ENCODE measurements around the gene TSHZ2. TPM values are rescaled to one million over a fixed set of nuclear protein-coding genes. Genes with fewer than 3 reads are reported as not detected.
"Not testable (repeated sequence)": the region's sequence is repeated elsewhere in the genome, so short reads cannot be mapped to it uniquely, and the experiment has no call there.

Gene TSHZ2
- total RNA-seq, 4 donors from 2014 or later = 10.3 to 15.0 (median 12.9) TPM

DNA sequence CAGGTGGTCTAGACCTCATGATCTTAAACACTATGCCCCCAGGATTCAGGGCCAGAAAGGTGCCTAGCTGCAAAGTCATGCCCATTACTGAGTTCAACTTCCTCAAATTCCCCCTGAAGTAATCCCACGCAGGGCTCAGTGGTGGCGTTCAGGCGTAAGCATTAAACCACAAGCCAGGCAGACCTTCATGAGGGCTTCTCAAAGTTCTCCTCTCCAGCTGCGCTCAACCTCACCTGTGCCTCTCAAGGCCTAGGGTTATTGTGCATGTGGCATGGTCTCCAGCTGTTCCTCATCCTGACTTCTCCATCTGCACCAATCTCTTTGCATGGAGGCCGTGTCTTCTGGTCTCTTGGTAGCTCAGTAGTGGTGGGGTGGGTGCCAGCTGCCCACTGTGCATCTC, 113.6 kb downstream of the TSHZ2 start:
- Histone ChIP-seq H3K4me3 (no peak overlapping the region), H3K4me1 (peaks cover 0 to 5% (median 2%) of the 10 kb centered on the region in 4 donors), H3K27ac (replicated peaks in 1 of 4) (no peak overlapping the region), H3K9me3 (no peaks in the 10 kb centered on the region), H3K27me3 (no peaks in the 10 kb centered on the region), H3K36me3 (no peaks in the 10 kb centered on the region)
- no peak for TF ChIP-seq POLR2AphosphoS5 (IDR thresholded peaks at IDR 0.05)
- TF ChIP-seq, protein P1, sequence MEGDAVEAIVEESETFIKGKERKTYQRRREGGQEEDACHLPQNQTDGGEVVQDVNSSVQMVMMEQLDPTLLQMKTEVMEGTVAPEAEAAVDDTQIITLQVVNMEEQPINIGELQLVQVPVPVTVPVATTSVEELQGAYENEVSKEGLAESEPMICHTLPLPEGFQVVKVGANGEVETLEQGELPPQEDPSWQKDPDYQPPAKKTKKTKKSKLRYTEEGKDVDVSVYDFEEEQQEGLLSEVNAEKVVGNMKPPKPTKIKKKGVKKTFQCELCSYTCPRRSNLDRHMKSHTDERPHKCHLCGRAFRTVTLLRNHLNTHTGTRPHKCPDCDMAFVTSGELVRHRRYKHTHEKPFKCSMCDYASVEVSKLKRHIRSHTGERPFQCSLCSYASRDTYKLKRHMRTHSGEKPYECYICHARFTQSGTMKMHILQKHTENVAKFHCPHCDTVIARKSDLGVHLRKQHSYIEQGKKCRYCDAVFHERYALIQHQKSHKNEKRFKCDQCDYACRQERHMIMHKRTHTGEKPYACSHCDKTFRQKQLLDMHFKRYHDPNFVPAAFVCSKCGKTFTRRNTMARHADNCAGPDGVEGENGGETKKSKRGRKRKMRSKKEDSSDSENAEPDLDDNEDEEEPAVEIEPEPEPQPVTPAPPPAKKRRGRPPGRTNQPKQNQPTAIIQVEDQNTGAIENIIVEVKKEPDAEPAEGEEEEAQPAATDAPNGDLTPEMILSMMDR (IDR thresholded peaks at IDR 0.05) = no peak
- TF ChIP-seq POLR2A (IDR thresholded peaks at IDR 0.05; ENCODE audit: low read depth) = no peak
- TF ChIP-seq EP300 (IDR thresholded peaks at IDR 0.05) = no peak
- 88% methylated on average over 5 of the region's 5 CpGs for WGBS
- no peak for DNase-seq (ENCODE audit: extremely low spot score)
- intact Hi-C loops (cut with DNase I) = no loop called here

DNA sequence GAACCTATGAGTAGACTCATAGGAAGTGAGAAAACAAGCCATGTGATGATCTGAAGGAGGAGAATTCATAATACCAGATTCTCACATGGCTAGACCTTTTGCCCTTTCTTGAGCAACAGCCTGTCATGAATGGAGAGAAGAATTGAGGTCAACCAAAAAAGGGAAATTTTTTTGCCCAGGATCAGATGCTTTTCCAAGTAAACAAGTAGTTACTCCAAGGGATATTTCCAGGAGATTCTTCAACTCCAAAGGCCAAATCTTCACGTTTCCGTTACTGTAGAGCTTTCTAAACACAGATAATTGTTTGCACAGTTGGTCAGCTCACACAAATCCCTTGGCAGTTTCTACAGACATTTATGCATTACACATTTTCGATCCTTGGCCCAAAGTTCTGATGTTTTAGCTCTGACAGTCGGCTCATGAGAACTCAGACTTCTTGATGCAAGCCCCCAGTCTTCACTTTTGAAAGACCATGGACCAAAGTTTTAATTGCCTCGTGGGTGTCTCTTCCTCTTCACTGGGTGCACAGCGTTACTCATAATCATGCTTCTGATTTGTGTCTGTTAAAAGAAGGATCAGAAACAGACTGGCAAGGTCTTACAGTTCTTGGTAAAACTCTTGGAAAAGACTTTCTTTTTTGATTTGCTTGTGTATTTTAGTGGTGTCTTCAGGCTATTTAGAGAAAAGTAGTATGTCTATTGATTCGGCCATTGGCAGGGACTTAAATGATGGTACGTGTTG, 115.0 kb downstream of the TSHZ2 start:
- 74% methylated on average over 8 of the region's 8 CpGs for WGBS
- intact Hi-C loops (cut with DNase I) = no loop called here
- H3K4me3 ChIP-seq = no peak overlapping the region
- H3K4me1 ChIP-seq = no peaks in the 10 kb centered on the region
- peak overlapping the region in 2 of 4 donors; percentile 24 to 31 for H3K27ac ChIP-seq (replicated peaks in 1 of 4)
- H3K9me3 ChIP-seq = no peaks in the 10 kb centered on the region
- TF ChIP-seq POLR2AphosphoS5 (IDR thresholded peaks at IDR 0.05) (peak in 1 of 2 donors; percentile 40), POLR2A (IDR thresholded peaks at IDR 0.05; ENCODE audit: low read depth) (no peak)
- no peak for DNase-seq (ENCODE audit: extremely low spot score)
- H3K36me3 ChIP-seq = no peaks in the 10 kb centered on the region
- no peaks in the 10 kb centered on the region for H3K27me3 ChIP-seq

DNA sequence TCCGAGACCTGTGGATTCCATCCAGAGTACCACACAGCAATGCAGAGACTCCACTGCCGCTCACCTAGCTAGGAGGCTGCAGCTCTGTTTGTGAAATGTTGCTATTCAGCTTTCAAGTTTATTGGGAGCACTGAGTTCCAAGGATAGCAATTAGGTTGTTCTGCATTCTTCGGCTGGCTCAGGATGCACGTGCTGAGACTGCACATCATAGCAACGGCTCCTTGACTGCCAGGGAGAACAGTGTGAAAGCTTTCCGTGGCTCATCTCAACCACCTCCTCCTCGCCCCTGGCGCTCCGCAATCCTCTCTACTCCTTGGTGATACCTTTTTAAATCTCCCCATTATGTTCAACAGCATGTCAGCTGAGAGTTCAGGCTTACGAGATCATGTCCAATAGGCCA, 116.6 kb downstream of the TSHZ2 start:
- 78% methylated on average over 10 of the region's 10 CpGs for WGBS
- Histone ChIP-seq H3K27me3 (no peaks in the 10 kb centered on the region), H3K9me3 (no peaks in the 10 kb centered on the region), H3K4me3 (no peak overlapping the region), H3K36me3 (no peaks in the 10 kb centered on the region), H3K4me1 (no peaks in the 10 kb centered on the region), H3K27ac (replicated peaks in 1 of 4) (no peak overlapping the region)
- DNase-seq (ENCODE audit: extremely low spot score) = no peak
- intact Hi-C loops (cut with DNase I) = no loop called here
- TF ChIP-seq EP300 (IDR thresholded peaks at IDR 0.05) (no peak), POLR2A (IDR thresholded peaks at IDR 0.05; ENCODE audit: low read depth) (no peak), POLR2AphosphoS5 (IDR thresholded peaks at IDR 0.05) (no peak)
- TF ChIP-seq, protein P1 (IDR thresholded peaks at IDR 0.05) = no peak

DNA sequence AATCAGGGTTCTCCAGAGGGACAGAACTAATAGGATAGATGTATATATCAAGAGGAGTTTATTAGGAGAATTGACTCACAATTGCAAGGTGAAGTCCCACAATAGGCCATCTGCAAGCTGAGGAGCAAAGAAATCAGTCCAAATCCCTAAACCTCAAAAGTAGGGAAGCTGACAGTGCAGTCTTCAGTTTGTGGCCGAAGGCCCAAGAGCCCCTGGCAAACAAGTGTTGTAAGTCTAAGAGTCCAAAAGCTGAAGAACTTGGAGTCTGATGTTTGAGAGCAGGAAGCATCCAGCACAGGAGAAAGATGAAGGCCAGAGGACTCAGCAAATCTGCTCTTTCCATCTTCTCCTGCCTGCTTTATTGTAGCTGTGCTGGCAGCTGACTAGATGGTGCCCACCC, 117.7 kb downstream of the TSHZ2 start:
- DNase-seq (ENCODE audit: extremely low spot score); H3K4me3 ChIP-seq; H3K27ac ChIP-seq (replicated peaks in 1 of 4); H3K36me3 ChIP-seq; H3K9me3 ChIP-seq; H3K4me1 ChIP-seq; intact Hi-C loops (cut with DNase I); H3K27me3 ChIP-seq: not testable (repeated sequence)
- WGBS = 76% methylated on average over 1 of the region's 1 CpG

DNA sequence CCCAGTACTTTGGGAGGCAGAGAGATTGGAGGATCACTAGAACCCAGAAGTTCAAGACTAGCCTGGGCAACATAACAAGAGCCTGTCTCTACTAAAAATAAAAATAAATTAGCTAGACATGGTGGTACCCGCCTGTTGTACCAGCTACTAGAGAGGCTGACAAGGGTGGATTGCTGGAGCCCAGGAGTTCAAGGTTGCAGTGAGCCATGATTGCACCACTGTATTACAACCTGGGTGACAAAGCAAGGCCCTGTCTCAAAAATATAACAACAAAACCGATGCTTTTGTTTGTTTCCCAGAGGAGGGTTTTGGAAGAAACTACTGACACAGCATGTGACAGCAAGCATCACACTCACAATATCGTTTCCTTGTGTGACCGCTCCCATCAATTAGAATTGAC, 119.6 kb downstream of the TSHZ2 start:
- Histone ChIP-seq H3K27ac (replicated peaks in 1 of 4) (no peak overlapping the region), H3K36me3 (no peaks in the 10 kb centered on the region), H3K4me1 (no peaks in the 10 kb centered on the region), H3K4me3 (no peak overlapping the region), H3K9me3 (no peaks in the 10 kb centered on the region), H3K27me3 (no peaks in the 10 kb centered on the region)
- intact Hi-C loops (cut with DNase I) = no loop called here
- TF ChIP-seq, protein P1 (IDR thresholded peaks at IDR 0.05) = no peak
- TF ChIP-seq POLR2A (IDR thresholded peaks at IDR 0.05; ENCODE audit: low read depth) = no peak
- TF ChIP-seq POLR2AphosphoS5 (IDR thresholded peaks at IDR 0.05) = no peak
- no peak for TF ChIP-seq EP300 (IDR thresholded peaks at IDR 0.05)
- DNase-seq (ENCODE audit: extremely low spot score) = no peak
- 90% methylated on average over 4 of the region's 4 CpGs for WGBS

Measured in esophagus muscularis mucosa (tissue), 4 donors.